Smooth muscle cell of bladder (primary cell): ENCODE measurements around the gene GPR6. TPM values are rescaled to one million over a fixed set of nuclear protein-coding genes. Genes with fewer than 3 reads are reported as not detected.

Source experiments
- total RNA-seq: library from RNA; depleted of rRNA; stranded (reverse); fragments of >200 nt; gene quantifications from 2 replicates; pipeline ENCODE4 v1.2.3, GENCODE V29; 2014

Gene GPR6, protein sequence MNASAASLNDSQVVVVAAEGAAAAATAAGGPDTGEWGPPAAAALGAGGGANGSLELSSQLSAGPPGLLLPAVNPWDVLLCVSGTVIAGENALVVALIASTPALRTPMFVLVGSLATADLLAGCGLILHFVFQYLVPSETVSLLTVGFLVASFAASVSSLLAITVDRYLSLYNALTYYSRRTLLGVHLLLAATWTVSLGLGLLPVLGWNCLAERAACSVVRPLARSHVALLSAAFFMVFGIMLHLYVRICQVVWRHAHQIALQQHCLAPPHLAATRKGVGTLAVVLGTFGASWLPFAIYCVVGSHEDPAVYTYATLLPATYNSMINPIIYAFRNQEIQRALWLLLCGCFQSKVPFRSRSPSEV
- total RNA-seq = not detected in 2 replicates

DNA sequence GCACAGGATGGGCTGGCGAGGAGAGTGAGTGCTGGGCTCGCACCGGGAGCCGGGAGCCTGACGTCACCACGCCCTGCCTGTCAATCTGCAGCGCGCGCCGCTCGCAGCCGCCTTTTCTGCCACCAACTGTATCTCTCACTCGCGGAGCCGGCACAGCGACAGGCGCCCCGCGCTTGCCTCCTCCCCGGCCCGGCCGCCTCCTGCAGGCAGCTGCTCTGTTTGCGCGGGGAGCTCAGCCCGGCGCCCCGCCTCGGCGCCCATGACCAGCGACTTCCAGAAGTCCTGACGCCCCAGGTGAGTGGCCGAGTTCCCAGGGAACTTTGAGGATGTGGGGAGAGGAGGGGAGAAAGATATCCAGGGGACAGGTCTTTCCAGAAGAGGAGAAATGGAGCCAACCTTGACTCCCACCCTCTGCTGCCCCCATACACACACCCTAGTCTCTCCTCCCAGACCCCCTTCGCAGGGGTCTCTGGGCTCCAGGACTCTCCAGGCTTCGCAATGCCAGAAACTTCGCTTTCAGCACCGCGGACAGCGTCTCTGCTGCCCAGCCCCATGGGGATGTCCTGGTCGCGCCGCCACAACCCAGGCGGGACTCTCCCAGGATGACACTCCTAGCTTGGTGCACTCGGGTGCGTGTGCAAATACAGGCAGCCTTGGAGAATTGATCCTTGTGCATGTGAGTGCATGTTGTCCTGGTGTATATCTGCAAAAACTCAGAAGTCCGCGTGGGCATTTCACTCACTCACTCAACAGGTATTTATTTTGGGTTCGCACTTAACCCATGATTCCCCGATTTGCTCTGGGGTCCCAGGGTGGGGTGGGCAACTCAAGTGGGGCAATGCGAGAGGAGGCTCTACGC, at the start of gene GPR6:
Gene GPR6 (plus strand): TSS at position 138 of the 859 bp plus-strand sequence. CDS start 802 bp downstream, outside the sequence.

Other genes with a start within 250 kb of the GPR6 start
- 5.8 and 6.5 TPM in 2 replicates for gene WASF1, start 201.4 kb downstream of the GPR6 start, total RNA-seq
- 18.2 and 22.2 TPM in 2 replicates for gene CDC40, start 202.1 kb downstream of the GPR6 start, total RNA-seq